ENCODE results near the gene MRPL3. TPM values are rescaled to one million over a fixed set of nuclear protein-coding genes. Genes with fewer than 3 reads are reported as not detected.
A peak's percentile ranks its signal among the peaks of the same experiment; 100 is the strongest.

MRPL3 gene
- total RNA-seq: 114 and 128 TPM in 2 replicates

GRCh38 chr3:131502530-131503319, at the start of gene MRPL3:
MRPL3 (minus strand) TSS chr3:131502971; CDS start chr3:131502821, 150 bp downstream.

Small RNA genes lying within 50 kb of the gene (small RNA-seq; reads per million reads assigned to genes)
- gene AC107027.2 (ENCODE audit: low replicate concordance) (not detected), gene SNORA58 (ENCODE audit: low replicate concordance) (55.1 reads per million, percentile 98 among the genes with 10 or more reads in this experiment)

Other genes starting within 250 kb of the MRPL3 start
- gene NUDT16, start 121.2 kb downstream of the MRPL3 start, total RNA-seq: 11.2 and 11.6 TPM in 2 replicates